ENCODE results near the gene LMBR1L.
A peak's percentile ranks its signal among the peaks of the same experiment; 100 is the strongest.
"Not testable (repeated sequence)": the region's sequence is repeated elsewhere in the genome, so short reads cannot be mapped to it uniquely, and the experiment has no call there.

Gene LMBR1L

DNA sequence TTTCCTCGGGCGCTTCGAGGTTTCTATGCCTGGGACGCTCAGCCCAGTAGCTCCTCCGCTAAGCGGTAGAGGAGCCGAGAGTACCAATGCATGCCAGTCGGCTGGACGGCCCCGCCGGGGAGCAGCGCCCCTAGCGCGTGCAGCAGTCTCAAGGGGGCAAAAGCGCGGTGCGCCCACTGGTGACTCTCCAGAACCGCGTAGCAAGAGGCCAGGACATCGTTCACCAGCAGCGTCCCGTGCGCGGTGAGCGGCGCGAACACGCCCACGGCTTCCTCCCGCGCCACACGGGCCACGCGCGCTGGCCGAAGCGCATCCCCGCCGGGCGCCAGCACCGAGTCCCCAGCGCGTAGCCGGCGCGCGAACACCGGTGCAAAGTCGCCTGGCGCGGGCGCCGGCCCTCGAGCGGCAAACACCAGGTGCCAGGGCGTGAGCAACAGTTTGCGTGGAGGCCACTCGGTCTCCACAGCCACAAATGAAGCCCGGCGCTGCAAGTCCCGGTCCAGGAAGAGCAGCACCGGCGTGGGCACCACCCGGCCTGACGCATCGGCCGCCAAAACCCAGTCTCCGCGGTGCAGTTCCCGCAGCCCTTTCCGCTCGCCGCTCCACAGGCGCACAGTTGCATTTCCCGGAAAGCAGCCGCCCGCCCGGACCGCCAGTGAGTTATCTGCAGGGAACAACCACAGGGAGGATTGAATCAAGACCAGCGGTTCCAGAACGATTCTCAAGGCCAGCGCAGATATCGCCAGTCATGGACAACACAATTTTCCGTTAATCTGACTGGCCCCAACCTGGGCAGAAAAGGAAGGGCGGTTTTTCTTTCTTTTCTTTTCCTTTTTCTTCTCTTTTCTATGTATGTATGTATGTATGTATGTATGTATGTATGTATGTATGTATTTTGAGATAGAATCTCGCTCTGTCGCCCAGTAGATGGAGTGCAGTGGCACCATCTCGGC, 20.6 kb downstream of the LMBR1L start:
- in situ Hi-C loops (cut with HindIII; ENCODE audit: low pct_unique_long_range_greater_than_20kb, low sequenced_read_pairs) = no loop called here
- TF ChIP-seq JUND (IDR thresholded peaks at IDR 0.05; ENCODE audit: low read depth) = no peak
- DNase-seq (ENCODE audit: low read depth in 1 of 2, low spot score in 1 of 2) = peak in 1 of 2 experiments; percentile 43

DNA sequence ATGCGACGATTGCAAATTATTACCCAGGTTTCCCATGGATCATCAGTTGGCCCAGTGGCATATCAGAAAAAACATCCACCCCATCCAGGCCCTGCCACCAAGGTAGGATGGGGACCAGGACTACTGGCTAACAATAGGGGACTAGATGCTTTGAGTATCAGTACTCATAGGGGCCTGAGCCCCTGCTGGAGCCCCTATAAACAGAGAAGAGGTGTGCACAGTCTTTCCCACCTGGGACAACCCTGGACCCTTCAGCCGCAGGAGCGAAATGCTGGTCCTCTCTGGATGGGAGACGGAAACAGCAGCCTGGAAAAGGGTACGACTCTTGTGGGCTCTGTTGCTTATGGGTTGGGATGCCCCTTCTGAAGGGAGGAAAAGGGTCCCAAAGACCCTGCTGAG, 21.7 kb downstream of the LMBR1L start:
- TF ChIP-seq JUND (IDR thresholded peaks at IDR 0.05; ENCODE audit: low read depth) = no peak
- in situ Hi-C loops (cut with HindIII; ENCODE audit: low pct_unique_long_range_greater_than_20kb, low sequenced_read_pairs) = no loop called here
- DNase-seq (ENCODE audit: low read depth in 1 of 2, low spot score in 1 of 2) = no peak

DNA sequence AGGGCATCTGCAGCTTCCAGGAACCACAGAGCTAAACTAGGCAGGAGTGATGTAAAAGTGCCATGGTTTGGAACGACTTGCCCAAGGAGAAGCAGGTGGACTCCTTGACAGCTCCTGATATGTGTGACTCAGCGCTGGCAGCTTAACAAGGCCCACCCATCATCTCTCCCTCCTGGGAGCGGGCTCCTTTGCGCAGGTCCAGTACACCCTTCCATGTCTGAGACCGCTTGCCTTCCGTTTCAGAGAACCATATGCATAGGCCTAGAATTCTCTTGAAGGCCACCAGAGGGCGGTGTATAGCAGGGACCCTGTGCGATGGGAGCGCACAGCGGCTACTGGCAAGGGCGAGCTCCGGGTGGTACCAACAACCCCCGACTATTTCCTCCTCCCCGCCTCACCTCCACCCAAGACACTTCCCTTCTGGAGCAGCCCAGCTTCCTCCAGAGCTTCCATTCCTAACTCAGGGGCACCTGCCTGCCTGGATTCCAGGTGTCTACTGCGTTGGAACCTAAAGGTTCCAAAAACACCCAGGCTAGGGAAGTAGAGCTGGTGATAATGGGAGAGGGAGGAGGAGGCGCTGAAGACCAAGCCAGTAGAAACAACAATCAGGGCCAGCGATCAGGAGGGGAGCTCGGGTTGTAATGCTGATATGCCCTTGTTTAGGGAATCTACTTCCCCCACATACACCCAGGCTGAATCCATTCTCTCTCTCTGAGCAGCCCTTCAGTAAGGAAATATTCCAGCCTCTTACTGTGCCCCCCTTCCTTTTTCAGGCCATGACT, 22.3 kb downstream of the LMBR1L start:
- DNase-seq (ENCODE audit: low read depth in 1 of 2, low spot score in 1 of 2) = peak; percentile 83 to 86
- in situ Hi-C loops (cut with HindIII; ENCODE audit: low pct_unique_long_range_greater_than_20kb, low sequenced_read_pairs) = no loop called here
- TF ChIP-seq JUND (IDR thresholded peaks at IDR 0.05; ENCODE audit: low read depth) = no peak

DNA sequence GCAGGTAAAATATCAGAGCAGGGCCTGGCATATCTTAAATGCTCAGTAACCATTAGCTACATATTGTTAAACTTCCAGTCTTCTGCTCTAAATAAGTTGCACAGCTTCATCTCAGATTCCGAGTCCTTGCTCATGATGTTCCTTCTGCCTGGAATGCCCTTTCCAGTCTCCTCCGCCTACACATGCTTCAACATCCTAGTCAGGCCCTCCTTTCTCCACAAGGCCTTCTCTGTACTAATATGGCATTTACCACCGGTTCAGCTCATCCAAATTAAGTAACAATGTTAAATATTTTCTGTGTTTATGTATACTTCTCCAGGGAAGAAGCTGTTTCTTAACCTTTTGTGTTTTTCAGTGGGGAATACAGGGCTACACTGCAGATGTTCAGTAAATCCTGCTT, 24.5 kb downstream of the LMBR1L start:
- no peak for DNase-seq (ENCODE audit: low read depth in 1 of 2, low spot score in 1 of 2)
- in situ Hi-C loops (cut with HindIII; ENCODE audit: low pct_unique_long_range_greater_than_20kb, low sequenced_read_pairs) = no loop called here
- no peak for TF ChIP-seq JUND (IDR thresholded peaks at IDR 0.05; ENCODE audit: low read depth)

DNA sequence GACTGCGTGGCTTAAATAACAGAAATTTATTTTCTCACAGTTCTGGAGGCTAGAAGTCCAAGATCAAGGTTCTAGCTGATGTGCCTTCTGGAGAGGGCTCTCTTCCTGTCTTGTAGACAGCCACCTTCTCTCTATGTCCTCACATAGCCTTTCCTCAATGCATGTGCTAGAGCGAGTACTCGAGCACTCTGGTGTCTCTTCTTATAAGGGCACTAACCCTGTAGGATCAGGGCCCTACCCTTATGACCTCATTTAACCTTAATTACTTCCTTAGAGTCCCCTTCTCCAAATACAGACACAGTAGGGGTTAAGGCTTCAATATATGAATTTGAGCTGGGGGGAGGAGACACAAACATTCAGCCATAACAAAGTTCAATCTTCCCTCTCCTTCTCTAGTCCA, 26.2 kb downstream of the LMBR1L start:
- DNase-seq (ENCODE audit: low read depth in 1 of 2, low spot score in 1 of 2) = no peak
- in situ Hi-C loops (cut with HindIII; ENCODE audit: low pct_unique_long_range_greater_than_20kb, low sequenced_read_pairs) = no loop called here
- TF ChIP-seq JUND (IDR thresholded peaks at IDR 0.05; ENCODE audit: low read depth) = no peak

DNA sequence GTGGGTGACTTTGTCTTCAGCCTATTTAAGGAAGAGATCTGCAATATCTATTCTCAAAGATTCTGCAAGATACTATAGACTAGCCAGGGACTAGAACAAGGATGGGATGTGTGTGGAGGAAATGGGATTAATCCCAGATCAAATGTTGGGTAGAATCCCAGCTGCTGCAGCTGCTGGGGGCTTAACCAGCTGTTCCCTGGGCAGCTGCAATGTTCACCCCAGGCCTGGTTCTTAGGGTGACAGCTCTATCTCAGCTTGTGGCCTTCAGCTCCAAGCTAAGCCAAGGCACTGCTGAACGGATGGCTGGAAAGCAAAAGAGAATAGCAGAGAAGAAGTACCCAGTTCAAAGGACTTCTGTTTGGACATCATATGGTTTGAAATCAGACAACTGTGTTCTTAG, 30.9 kb downstream of the LMBR1L start:
- DNase-seq (ENCODE audit: low read depth in 1 of 2, low spot score in 1 of 2) = no peak
- no peak for TF ChIP-seq JUND (IDR thresholded peaks at IDR 0.05; ENCODE audit: low read depth)

DNA sequence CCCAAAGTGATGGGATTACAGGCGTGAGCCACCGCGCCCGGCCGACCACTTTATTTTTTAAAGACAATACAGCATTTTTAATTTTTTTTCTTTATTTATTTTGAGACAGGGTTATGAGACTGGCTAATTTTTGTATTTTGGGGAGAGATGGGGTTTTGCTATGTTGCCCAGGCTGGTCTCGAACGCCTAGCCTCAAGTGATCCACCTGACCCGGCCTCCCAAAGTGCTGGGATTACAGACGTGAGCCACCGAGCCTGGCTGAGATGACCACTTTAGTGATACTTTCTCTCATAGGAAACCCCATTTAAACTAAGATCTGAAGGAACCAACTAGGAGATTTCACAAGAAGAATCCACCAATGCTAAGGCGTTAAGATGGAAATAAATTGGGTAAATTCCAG, 39.7 kb downstream of the LMBR1L start:
- DNase-seq (ENCODE audit: low read depth in 1 of 2, low spot score in 1 of 2) = no peak
- no peak for TF ChIP-seq JUND (IDR thresholded peaks at IDR 0.05; ENCODE audit: low read depth)
- in situ Hi-C loops (cut with HindIII; ENCODE audit: low pct_unique_long_range_greater_than_20kb, low sequenced_read_pairs) = no loop called here

More for the DNA sequence above, 30.9 kb downstream of the LMBR1L start:
- in situ Hi-C loops (cut with HindIII; ENCODE audit: low pct_unique_long_range_greater_than_20kb, low sequenced_read_pairs) = no loop called here

DNA sequence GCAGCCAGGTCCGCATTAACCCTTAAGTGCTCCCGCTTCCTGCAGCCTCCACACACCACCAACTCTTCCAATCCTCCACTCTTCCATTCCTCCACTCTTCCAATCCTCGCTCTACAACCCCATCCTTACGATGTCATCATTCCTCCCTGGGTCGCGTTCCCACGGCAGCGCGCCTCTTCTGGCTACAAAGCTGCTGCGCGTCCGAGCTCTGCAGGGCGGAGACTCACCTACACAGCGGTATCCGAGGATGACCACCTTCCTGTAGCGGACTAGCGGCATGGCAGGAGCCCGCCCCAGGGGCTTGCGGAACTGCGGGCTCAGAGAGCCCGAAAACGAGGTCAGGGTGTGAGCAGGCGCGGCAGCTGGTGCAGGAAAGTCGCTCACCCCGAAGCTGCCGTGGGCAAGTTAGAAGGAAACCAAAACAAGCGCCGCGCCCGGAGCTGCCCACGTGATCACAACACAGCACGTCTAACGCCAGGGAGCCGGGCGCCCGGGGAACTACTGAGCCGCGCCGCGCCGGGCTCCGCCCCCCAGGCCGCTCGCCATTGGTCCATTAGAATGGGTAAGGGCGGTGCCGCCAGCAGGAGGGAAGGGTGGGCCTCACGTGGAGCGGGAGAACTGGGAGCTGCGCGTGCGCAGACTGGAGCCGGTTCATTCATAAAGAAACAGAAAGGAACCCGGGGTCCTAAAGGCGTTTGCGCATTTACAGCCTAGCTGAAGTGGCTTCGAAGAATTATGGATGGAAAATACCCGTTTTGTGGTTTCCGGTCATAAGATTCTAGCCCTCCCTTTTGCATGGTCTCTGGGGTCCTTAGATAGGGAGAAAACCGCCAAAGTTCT, 40.9 kb downstream of the LMBR1L start, which contains the start of gene RHEBL1:
Gene RHEBL1, minus strand, starts transcription at position 473 of the 840 bp plus-strand sequence. Its CDS starts 194 bp downstream, at position 279.
- TF ChIP-seq JUND (IDR thresholded peaks at IDR 0.05; ENCODE audit: low read depth) = no peak
- peak; percentile 96 to 99 for DNase-seq (ENCODE audit: low read depth in 1 of 2, low spot score in 1 of 2)
- in situ Hi-C loops (cut with HindIII; ENCODE audit: low pct_unique_long_range_greater_than_20kb, low sequenced_read_pairs) = no loop called here

DNA sequence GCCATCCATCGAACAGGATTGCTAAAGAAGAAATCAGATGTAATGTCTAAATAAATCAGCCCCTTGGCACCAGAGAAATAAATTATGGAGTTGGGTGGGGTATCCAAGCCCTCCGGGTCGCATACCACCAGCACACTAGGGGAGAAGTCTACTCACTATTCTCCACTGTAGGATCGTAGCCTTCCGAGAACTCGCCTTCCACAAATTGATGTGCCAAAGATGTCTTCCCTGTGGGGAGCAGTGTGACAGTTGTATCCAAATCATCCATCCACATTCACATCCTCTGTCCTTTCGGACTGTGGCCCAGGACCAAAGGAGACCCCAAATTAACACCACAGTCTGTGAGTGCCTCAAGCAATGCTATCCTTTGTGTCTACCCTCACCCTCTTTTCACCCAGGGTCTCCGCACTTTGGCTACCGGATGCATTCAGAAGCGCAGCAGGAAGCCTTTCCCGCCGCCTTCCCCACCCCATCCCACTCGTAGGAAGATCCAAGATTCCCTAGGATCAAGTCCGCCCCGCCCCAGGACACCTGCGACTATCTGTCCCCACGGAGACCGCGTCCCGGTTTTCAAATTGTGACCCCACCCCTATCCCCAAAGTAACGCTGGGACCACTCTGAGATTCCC, 41.7 kb downstream of the LMBR1L start:
- no peak for TF ChIP-seq JUND (IDR thresholded peaks at IDR 0.05; ENCODE audit: low read depth)
- DNase-seq (ENCODE audit: low read depth in 1 of 2, low spot score in 1 of 2) = no peak
- in situ Hi-C loops (cut with HindIII; ENCODE audit: low pct_unique_long_range_greater_than_20kb, low sequenced_read_pairs) = no loop called here

DNA sequence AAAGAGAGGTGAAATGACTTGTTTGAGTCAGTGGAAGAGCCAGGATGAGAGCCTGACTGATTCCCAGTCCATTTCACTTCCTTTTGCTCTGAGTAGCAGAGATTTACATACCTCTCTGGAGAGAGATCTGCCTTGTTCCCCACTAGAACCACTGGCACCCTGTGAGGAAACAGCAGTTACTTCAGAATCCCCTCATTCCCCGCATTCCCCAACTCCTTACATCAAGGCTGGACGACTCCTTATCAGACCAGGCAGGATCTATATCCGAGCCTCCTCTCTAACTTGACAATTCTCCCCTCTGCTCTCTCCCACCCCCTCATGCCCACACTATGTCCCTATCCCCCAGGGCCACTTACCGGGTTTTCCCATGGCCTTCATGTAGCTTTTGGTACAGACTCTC, 44.5 kb downstream of the LMBR1L start:
- no peak for DNase-seq (ENCODE audit: low read depth in 1 of 2, low spot score in 1 of 2)
- in situ Hi-C loops (cut with HindIII; ENCODE audit: low pct_unique_long_range_greater_than_20kb, low sequenced_read_pairs) = no loop called here
- no peak for TF ChIP-seq JUND (IDR thresholded peaks at IDR 0.05; ENCODE audit: low read depth)

DNA sequence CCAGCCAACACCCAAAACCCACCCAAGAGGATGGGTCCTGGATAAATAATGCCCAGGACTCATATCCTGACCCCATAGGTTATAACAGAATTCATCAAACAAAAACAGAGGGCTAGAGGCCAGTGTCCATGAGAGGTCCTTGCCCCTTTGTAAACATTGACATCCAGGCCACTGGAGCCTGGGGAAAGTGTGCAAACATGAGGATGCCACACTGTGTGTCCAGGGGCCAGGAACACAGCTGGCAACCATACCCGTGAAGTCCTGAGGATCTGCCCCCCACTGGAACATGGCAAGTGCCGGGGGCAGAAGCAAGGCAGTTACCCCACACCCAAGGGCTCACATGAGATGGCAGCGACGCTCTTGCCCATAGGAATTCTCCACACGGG, 45.9 kb downstream of the LMBR1L start:
- no peak for TF ChIP-seq JUND (IDR thresholded peaks at IDR 0.05; ENCODE audit: low read depth)
- no peak for DNase-seq (ENCODE audit: low read depth in 1 of 2, low spot score in 1 of 2)
- in situ Hi-C loops (cut with HindIII; ENCODE audit: low pct_unique_long_range_greater_than_20kb, low sequenced_read_pairs) = no loop called here

DNA sequence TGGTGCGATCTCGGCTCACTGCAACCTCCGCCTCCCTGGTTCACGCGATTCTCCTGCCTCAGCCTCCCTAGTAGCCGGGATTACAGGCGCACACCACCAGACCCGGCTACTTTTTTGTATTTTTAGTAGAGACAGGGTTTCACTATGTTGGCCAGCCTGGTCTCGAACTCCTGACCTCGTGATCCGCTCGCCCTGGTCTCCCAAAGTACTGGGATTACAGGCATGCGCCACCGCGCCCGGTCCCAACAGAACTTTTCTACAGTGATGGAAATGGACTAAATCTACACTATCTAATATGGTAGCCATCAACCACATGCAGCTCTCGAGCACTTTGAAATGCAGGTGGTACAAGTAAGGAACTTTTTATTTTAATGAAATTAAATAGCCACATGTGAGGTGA, 48.7 kb downstream of the LMBR1L start:
- in situ Hi-C loops (cut with HindIII; ENCODE audit: low pct_unique_long_range_greater_than_20kb, low sequenced_read_pairs) = not testable (repeated sequence)

More for the DNA sequence above, 48.7 kb downstream of the LMBR1L start:
- DNase-seq (ENCODE audit: low read depth in 1 of 2, low spot score in 1 of 2) = not testable (repeated sequence)

Data from T47D (cell line).